ENCODE measurements around the gene SPEN. TPM values are rescaled to one million over a fixed set of nuclear protein-coding genes. Genes with fewer than 3 reads are reported as not detected.
A peak's percentile ranks its signal among the peaks of the same experiment; 100 is the strongest.

Gene SPEN
- total and polyA plus RNA-seq, 2 of the 13 experiments (the other 11 are each of a cell fraction or from before 2014, with no cell fraction given) = 4.8 to 14.0 TPM

DNA sequence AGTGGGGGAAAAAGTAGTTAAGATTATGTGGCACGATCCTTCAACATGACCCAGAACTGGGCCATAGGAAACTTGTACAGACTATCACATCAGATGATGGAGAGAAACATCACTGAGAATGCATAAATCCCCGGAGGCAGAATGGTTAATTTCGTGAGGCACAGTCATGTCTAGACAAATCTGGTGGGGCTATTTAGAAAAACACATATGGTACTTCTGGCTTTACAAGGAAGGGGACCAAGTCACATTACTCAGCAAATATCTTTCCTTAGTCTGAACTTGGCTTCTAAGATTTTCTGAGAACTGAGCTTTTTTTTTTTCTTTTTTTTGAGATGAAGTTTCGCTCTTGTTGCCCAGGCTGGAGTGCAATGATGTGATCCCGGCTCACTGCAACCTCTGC lies 30.8 kb upstream of the SPEN start:
- H3K79me2 ChIP-seq (ENCODE audit: insufficient read depth, low read length) = no peaks in the 10 kb centered on the region
- H3K9me3 ChIP-seq (ENCODE audit: low read length) = no peaks in the 10 kb centered on the region
- H3K36me3 ChIP-seq (replicated peaks in 1 of 2; ENCODE audit: control insufficient read depth in 1 of 2, insufficient read depth in 2 of 2, low read length in 2 of 2) = no peaks in the 10 kb centered on the region
- 54% methylated on average over 5 of the region's 5 CpGs for WGBS (ENCODE audit: low lambda C conversion rate)
- no peak overlapping the region for H3K9ac ChIP-seq (ENCODE audit: insufficient read depth, low read depth, low read length)
- no peak for DNase-seq (ENCODE audit: low spot score)
- no peak overlapping the region for H3K27ac ChIP-seq (ENCODE audit: extremely low read length, insufficient read depth, low read length)
- intact Hi-C loops (cut with micrococcal nuclease; ENCODE audit: unreplicated experiment) (loop anchor here (10.0 kb wide), 1 partner anchor 178 kb away; no protein-coding TSS in a partner anchor), in situ Hi-C loops (cut with HindIII; ENCODE audit: extremely low pct_ligation_motif_present, low pct_unique_long_range_greater_than_20kb) (no loop called here)
- no peak for ATAC-seq
- H4K20me1 ChIP-seq (ENCODE audit: insufficient read depth, low read length) = no peaks in the 10 kb centered on the region
- H3K4me3 ChIP-seq (replicated peaks in 1 of 3; ENCODE audit: insufficient read depth in 1 of 3, low read depth in 2 of 3, low read length in 3 of 3) = no peak overlapping the region
- H3K4me2 ChIP-seq (ENCODE audit: low read depth, low read length) = no peak overlapping the region
- TF ChIP-seq MAFK (conservative IDR thresholded peaks at IDR 0.05 in 1 of 2, IDR thresholded peaks at IDR 0.05 in 1 of 2; ENCODE audit: low read length in 2 of 2) (0 out of 4 replicates have a peak, but pooled peaks of 1 of the 2 experiments have one; percentile 5), KLF16 (CRISPR knock-in tag; IDR thresholded peaks at IDR 0.05) (no peak), ZSCAN21 (CRISPR knock-in tag; IDR thresholded peaks at IDR 0.05; ENCODE audit: borderline replicate concordance) (no peak), ZNF460 (CRISPR knock-in tag; IDR thresholded peaks at IDR 0.05; ENCODE audit: borderline replicate concordance) (no peak)
- peaks cover 10% of the 10 kb centered on the region; the same call in 1 of the 2 replicates for H3K4me1 ChIP-seq (ENCODE audit: insufficient read depth, low read length)
- ChIA-PET POLR2A (no interaction called here), CTCF (ENCODE audit: low intra/inter-chr PET ratio, low total read pairs) (no interaction called here)
- H3K27me3 ChIP-seq (ENCODE audit: control insufficient read depth in 1 of 2, insufficient read depth in 2 of 2, low read length in 2 of 2) = no peaks in the 10 kb centered on the region
- no TSS peak for BruUV-seq (replicated peaks)
- no peak overlapping the region for H2AFZ ChIP-seq (ENCODE audit: low read length)
- FAIRE-seq = no peak

DNA sequence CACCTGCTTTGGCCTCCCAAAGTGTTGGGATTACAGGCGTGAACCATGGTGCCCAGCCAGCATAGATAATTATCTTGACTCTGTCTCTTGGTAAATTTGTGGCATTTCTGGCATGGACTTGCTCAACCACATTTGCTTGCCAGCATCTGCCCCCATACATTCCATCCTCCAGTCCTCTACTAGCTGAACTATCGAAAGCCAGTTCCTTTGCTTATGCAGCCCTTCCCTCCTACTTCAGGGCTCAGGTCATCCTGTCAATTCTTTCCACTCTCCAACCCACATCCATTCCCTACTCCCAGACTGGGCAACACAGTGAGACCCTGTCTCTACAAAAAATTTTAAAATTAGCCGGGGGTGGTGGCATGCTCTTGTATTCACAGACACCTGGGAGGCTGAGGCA lies 27.0 kb upstream of the SPEN start:
- H3K9ac ChIP-seq (ENCODE audit: insufficient read depth, low read depth, low read length) = no peak overlapping the region
- H4K20me1 ChIP-seq (ENCODE audit: insufficient read depth, low read length) = no peaks in the 10 kb centered on the region
- no peaks in the 10 kb centered on the region for H3K9me3 ChIP-seq (ENCODE audit: low read length)
- CTCF ChIA-PET (ENCODE audit: low intra/inter-chr PET ratio, low total read pairs) = no interaction called here
- intact Hi-C loops (cut with micrococcal nuclease; ENCODE audit: unreplicated experiment) = no loop called here
- H3K36me3 ChIP-seq (replicated peaks in 1 of 2; ENCODE audit: control insufficient read depth in 1 of 2, insufficient read depth in 2 of 2, low read length in 2 of 2) = no peaks in the 10 kb centered on the region
- ATAC-seq (no peak), DNase-seq (ENCODE audit: low spot score) (no peak), FAIRE-seq (no peak)
- no peaks in the 10 kb centered on the region for H3K79me2 ChIP-seq (ENCODE audit: insufficient read depth, low read length)
- no peak overlapping the region for H3K4me3 ChIP-seq (replicated peaks in 1 of 3; ENCODE audit: insufficient read depth in 1 of 3, low read depth in 2 of 3, low read length in 3 of 3)
- no peak overlapping the region for H2AFZ ChIP-seq (ENCODE audit: low read length)
- H3K4me1 ChIP-seq (ENCODE audit: insufficient read depth, low read length) = peaks cover 17% of the 10 kb centered on the region
- BruUV-seq (replicated peaks) = no TSS peak
- H3K27me3 ChIP-seq (ENCODE audit: control insufficient read depth in 1 of 2, insufficient read depth in 2 of 2, low read length in 2 of 2) = no peaks in the 10 kb centered on the region
- no peak overlapping the region for H3K27ac ChIP-seq (ENCODE audit: extremely low read length, insufficient read depth, low read length)
- 51% methylated on average over 3 of the region's 3 CpGs for WGBS (ENCODE audit: low lambda C conversion rate)
- in situ Hi-C loops (cut with HindIII; ENCODE audit: extremely low pct_ligation_motif_present, low pct_unique_long_range_greater_than_20kb) = no loop called here
- H3K4me2 ChIP-seq (ENCODE audit: low read depth, low read length) = no peak overlapping the region
- TF ChIP-seq GTF2F1 (IDR thresholded peaks at IDR 0.05; ENCODE audit: low read length) (no peak), ZNF121 (CRISPR knock-in tag; IDR thresholded peaks at IDR 0.05) (peak; percentile 87)
- POLR2A ChIA-PET = interaction anchor here (1.2 kb wide), 1 partner anchor 11 kb away, joined by 4 read pairs; no protein-coding TSS in a partner anchor
